GM12892 (cell line): ENCODE data around the gene PRX.
A peak's percentile ranks its signal among the peaks of the same experiment; 100 is the strongest.

Experiments
- POLR2A ChIP-seq: IDR thresholded peaks from 2 replicates; pipeline ENCODE4 v1.6.1; 2011; ENCODE audit warnings: low read depth, low read length, control low read depth
- POLR2AphosphoS5 ChIP-seq: IDR thresholded peaks from 2 replicates; pipeline ENCODE4 v1.6.1; 2011; ENCODE audit warnings: low read depth, low read length, control low read depth
- TAF1 ChIP-seq: IDR thresholded peaks from 2 replicates; pipeline ENCODE4 v1.6.1; 2011; ENCODE audit warnings: low read depth, mild to moderate bottlenecking, control low read depth, low read length, borderline replicate concordance

- TF ChIP-seq POLR2AphosphoS5 (no peak), POLR2A (peak; percentile 27; the same call in 1 of the 2 replicates), TAF1 (no peak)
Measured at GRCh38 chr19:40365613-40366401, 47.4 kb downstream of the PRX start.
